Measurements from ENCODE around the gene RETREG2. TPM values are rescaled to one million over a fixed set of nuclear protein-coding genes. Genes with fewer than 3 reads are reported as not detected.
A peak's percentile ranks its signal among the peaks of the same experiment; 100 is the strongest.

Gene RETREG2
- total RNA-seq, 1 experiment from 2014 or later = 106 TPM

- CTCF ChIA-PET = no interaction called here
- peaks cover 25% of the 10 kb centered on the region for H3K36me3 ChIP-seq (ENCODE audit: control insufficient read depth, insufficient read depth, low read length)
Measured at GRCh38 chr2:219183151-219183772, 5.2 kb downstream of the RETREG2 start.

GRCh38 chr2:219184121-219184520, 6.0 kb downstream of the RETREG2 start:
- no peaks in the 10 kb centered on the region for H3K27me3 ChIP-seq (ENCODE audit: control insufficient read depth, insufficient read depth, low read length)
- H3K36me3 ChIP-seq (ENCODE audit: control insufficient read depth, insufficient read depth, low read length) = peaks cover 25% of the 10 kb centered on the region
- intact Hi-C loops (cut with micrococcal nuclease; ENCODE audit: unreplicated experiment) (no loop called here), in situ Hi-C loops (cut with HindIII; ENCODE audit: low pct_unique_long_range_greater_than_20kb, low sequenced_read_pairs) (no loop called here)
- BruUV-seq (replicated peaks) = no TSS peak
- no peak overlapping the region for H3K27ac ChIP-seq (ENCODE audit: low read length)
- ChIA-PET CTCF (no interaction called here), POLR2A (no interaction called here)
- ATAC-seq (no peak), DNase-seq (ENCODE audit: low read depth, low spot score) (no peak)
- H3K4me1 ChIP-seq (ENCODE audit: control insufficient read depth, insufficient read depth, low read length) = peaks cover 6% of the 10 kb centered on the region
- H3K4me3 ChIP-seq (ENCODE audit: low read depth in 2 of 2, low read length in 2 of 2) = no peak overlapping the region
- H3K9me3 ChIP-seq (ENCODE audit: control insufficient read depth, insufficient read depth, low read depth, low read length) = no peaks in the 10 kb centered on the region
- TF ChIP-seq POLR2AphosphoS5 (IDR thresholded peaks at IDR 0.05; ENCODE audit: low read depth, low read length) (no peak), TCF7L2 (IDR thresholded peaks at IDR 0.05; ENCODE audit: low read depth, low read length) (no peak), SIN3A (IDR thresholded peaks at IDR 0.05; ENCODE audit: borderline replicate concordance, insufficient read depth, low read depth, low read length) (no peak)
- TF ChIP-seq, protein P1, sequence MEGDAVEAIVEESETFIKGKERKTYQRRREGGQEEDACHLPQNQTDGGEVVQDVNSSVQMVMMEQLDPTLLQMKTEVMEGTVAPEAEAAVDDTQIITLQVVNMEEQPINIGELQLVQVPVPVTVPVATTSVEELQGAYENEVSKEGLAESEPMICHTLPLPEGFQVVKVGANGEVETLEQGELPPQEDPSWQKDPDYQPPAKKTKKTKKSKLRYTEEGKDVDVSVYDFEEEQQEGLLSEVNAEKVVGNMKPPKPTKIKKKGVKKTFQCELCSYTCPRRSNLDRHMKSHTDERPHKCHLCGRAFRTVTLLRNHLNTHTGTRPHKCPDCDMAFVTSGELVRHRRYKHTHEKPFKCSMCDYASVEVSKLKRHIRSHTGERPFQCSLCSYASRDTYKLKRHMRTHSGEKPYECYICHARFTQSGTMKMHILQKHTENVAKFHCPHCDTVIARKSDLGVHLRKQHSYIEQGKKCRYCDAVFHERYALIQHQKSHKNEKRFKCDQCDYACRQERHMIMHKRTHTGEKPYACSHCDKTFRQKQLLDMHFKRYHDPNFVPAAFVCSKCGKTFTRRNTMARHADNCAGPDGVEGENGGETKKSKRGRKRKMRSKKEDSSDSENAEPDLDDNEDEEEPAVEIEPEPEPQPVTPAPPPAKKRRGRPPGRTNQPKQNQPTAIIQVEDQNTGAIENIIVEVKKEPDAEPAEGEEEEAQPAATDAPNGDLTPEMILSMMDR (IDR thresholded peaks at IDR 0.05) = no peak
- TF ChIP-seq, protein P2, sequence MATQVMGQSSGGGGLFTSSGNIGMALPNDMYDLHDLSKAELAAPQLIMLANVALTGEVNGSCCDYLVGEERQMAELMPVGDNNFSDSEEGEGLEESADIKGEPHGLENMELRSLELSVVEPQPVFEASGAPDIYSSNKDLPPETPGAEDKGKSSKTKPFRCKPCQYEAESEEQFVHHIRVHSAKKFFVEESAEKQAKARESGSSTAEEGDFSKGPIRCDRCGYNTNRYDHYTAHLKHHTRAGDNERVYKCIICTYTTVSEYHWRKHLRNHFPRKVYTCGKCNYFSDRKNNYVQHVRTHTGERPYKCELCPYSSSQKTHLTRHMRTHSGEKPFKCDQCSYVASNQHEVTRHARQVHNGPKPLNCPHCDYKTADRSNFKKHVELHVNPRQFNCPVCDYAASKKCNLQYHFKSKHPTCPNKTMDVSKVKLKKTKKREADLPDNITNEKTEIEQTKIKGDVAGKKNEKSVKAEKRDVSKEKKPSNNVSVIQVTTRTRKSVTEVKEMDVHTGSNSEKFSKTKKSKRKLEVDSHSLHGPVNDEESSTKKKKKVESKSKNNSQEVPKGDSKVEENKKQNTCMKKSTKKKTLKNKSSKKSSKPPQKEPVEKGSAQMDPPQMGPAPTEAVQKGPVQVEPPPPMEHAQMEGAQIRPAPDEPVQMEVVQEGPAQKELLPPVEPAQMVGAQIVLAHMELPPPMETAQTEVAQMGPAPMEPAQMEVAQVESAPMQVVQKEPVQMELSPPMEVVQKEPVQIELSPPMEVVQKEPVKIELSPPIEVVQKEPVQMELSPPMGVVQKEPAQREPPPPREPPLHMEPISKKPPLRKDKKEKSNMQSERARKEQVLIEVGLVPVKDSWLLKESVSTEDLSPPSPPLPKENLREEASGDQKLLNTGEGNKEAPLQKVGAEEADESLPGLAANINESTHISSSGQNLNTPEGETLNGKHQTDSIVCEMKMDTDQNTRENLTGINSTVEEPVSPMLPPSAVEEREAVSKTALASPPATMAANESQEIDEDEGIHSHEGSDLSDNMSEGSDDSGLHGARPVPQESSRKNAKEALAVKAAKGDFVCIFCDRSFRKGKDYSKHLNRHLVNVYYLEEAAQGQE (IDR thresholded peaks at IDR 0.05; ENCODE audit: insufficient read depth in 1 of 2, low read depth in 2 of 2, low read length in 1 of 2) = no peak

More at GRCh38 chr2:219183151-219183772, 5.2 kb downstream of the RETREG2 start:
- intact Hi-C loops (cut with micrococcal nuclease; ENCODE audit: unreplicated experiment) = no loop called here
- H3K27ac ChIP-seq (ENCODE audit: low read length) = no peak overlapping the region
- ATAC-seq (no peak), DNase-seq (ENCODE audit: low read depth, low spot score) (no peak)
- H3K4me1 ChIP-seq (ENCODE audit: control insufficient read depth, insufficient read depth, low read length) = peaks cover 10% of the 10 kb centered on the region
- in situ Hi-C loops (cut with HindIII; ENCODE audit: low pct_unique_long_range_greater_than_20kb, low sequenced_read_pairs) = no loop called here
- no peaks in the 10 kb centered on the region for H3K9me3 ChIP-seq (ENCODE audit: control insufficient read depth, insufficient read depth, low read depth, low read length)
- BruUV-seq (replicated peaks) = TSS peak; percentile 20
- POLR2A ChIA-PET = interaction anchor here (0.6 kb wide), 1 partner anchor 243 kb away, joined by 17 read pairs; no protein-coding TSS in a partner anchor
- TF ChIP-seq TCF7L2 (IDR thresholded peaks at IDR 0.05; ENCODE audit: low read depth, low read length) (no peak), POLR2AphosphoS5 (IDR thresholded peaks at IDR 0.05; ENCODE audit: low read depth, low read length) (no peak), SIN3A (IDR thresholded peaks at IDR 0.05; ENCODE audit: borderline replicate concordance, insufficient read depth, low read depth, low read length) (no peak)
- TF ChIP-seq, protein P2 (IDR thresholded peaks at IDR 0.05; ENCODE audit: insufficient read depth in 1 of 2, low read depth in 2 of 2, low read length in 1 of 2) = no peak
- TF ChIP-seq, protein P1 (IDR thresholded peaks at IDR 0.05) = no peak
- no peaks in the 10 kb centered on the region for H3K27me3 ChIP-seq (ENCODE audit: control insufficient read depth, insufficient read depth, low read length)
- H3K4me3 ChIP-seq (ENCODE audit: low read depth in 2 of 2, low read length in 2 of 2) = no peak overlapping the region

Measured in Panc1 (cell line).